SK-N-SH (cell line): ENCODE data around the gene IL27RA. TPM values are rescaled to one million over a fixed set of nuclear protein-coding genes. Genes with fewer than 3 reads are reported as not detected.

Experiments used
- CTCF ChIA-PET: fragments of 300-600, 350-600 bp; formaldehyde crosslinking; extraction: SDS; loops from one replicate; lab custom pipeline; 2021; lab: Yijun Ruan, JAX
- POLR2A ChIA-PET: fragments of 350-600 bp; sonication (Branson Sonifier 250); formaldehyde crosslinking; extraction: SDS; loops from one replicate; lab custom pipeline; 2020; ENCODE audit warnings: antibody characterized with exemption, inconsistent platforms; lab: Yijun Ruan, JAX
- DNase-seq: peaks from one replicate; pipeline ENCODE4 v3.0.0; 2012
- H2AFZ ChIP-seq: fragments of 200-600 bp; sonication (generic); 2 replicates; pipeline ENCODE4 v1.8.1; 2016; ENCODE audit warnings: antibody characterized with exemption, mild to moderate bottlenecking, low read depth
- H3F3A ChIP-seq: fragments of 200-600 bp; sonication (generic); replicated peaks from 2 replicates; pipeline ENCODE3; 2016; ENCODE audit warnings: antibody characterized with exemption, mild to moderate bottlenecking; ENCODE audit not compliant: insufficient read depth
- H3K27ac ChIP-seq, 2 experiments: fragments of 200-500 bp in 1 of 2; fragments of 200-600 bp in 1 of 2; sonication (Bioruptor generic) in 1 of 2; sonication (generic), shearing (Covaris generic) in 1 of 2; 2 replicates each; pipeline versions ENCODE4 v1.5.1 to v1.6.1; 2014 to 2016; ENCODE audit warnings: low read depth in 2 of 2, inconsistent platforms in 1 of 2, low read length in 1 of 2, mild to moderate bottlenecking in 1 of 2, mixed read lengths in 1 of 2
- H3K27me3 ChIP-seq: fragments of 200-600 bp; sonication (generic), shearing (Covaris generic); 2 replicates; pipeline ENCODE4 v1.6.1; 2016; ENCODE audit warnings: mixed run types; ENCODE audit not compliant: insufficient read depth
- H3K36me3 ChIP-seq, 2 experiments: fragments of 200-500 bp in 1 of 2; fragments of 200-600 bp in 1 of 2; sonication (Bioruptor generic) in 1 of 2; sonication (generic) in 1 of 2; replicated peaks in 1 of 2; 2 replicates each; pipeline versions ENCODE3 to v1.5.1; 2014 to 2016; ENCODE audit warnings: low read length in 1 of 2, mild to moderate bottlenecking in 1 of 2; ENCODE audit not compliant: insufficient read depth in 2 of 2, control insufficient read depth in 1 of 2
- H3K4me1 ChIP-seq, 2 experiments: fragments of 200-500 bp in 1 of 2; fragments of 200-600 bp in 1 of 2; sonication (Bioruptor generic) in 1 of 2; sonication (generic), shearing (Covaris generic) in 1 of 2; 2 replicates each; pipeline versions ENCODE4 v1.5.1 to v1.6.1; 2014 to 2016; ENCODE audit warnings: low read depth in 1 of 2, low read length in 1 of 2, mixed run types in 1 of 2; ENCODE audit not compliant: insufficient read depth in 2 of 2, control insufficient read depth in 1 of 2
- H3K4me2 ChIP-seq: fragments of 200-600 bp; sonication (generic), shearing (Covaris generic); 2 replicates; pipeline ENCODE4 v1.6.1; 2017; ENCODE audit warnings: mixed run types
- H3K4me3 ChIP-seq, 2 experiments: fragments of 200-500 bp in 1 of 2; fragments of 200-600 bp in 1 of 2; sonication (Bioruptor generic) in 1 of 2; sonication (generic), shearing (Covaris generic) in 1 of 2; 2 replicates each; pipeline versions ENCODE4 v1.5.1 to v1.8.1; 2014 to 2016; ENCODE audit warnings: low read depth in 2 of 2, inconsistent platforms in 1 of 2, low read length in 1 of 2, mild to moderate bottlenecking in 1 of 2, mixed read lengths in 1 of 2, moderate library complexity in 1 of 2
- H3K79me2 ChIP-seq: fragments of 200-600 bp; sonication (generic); 2 replicates; pipeline ENCODE4 v1.8.1; 2017; ENCODE audit warnings: mild to moderate bottlenecking; ENCODE audit not compliant: insufficient read depth
- H3K9ac ChIP-seq: fragments of 200-600 bp; sonication (generic); 2 replicates; pipeline ENCODE4 v1.6.1; 2017; ENCODE audit warnings: mixed run types
- H3K9me2 ChIP-seq: fragments of 200-600 bp; sonication (generic); 2 replicates; pipeline ENCODE4 v1.6.1; 2017; ENCODE audit warnings: mixed run types
- H3K9me3 ChIP-seq: fragments of 200-600 bp; sonication (generic); 2 replicates; pipeline ENCODE4 v1.6.1; 2017; ENCODE audit warnings: mixed run types, mild to moderate bottlenecking, moderate library complexity
- H4K20me1 ChIP-seq: fragments of 200-600 bp; sonication (generic); 2 replicates; pipeline ENCODE4 v1.6.1; 2017; ENCODE audit warnings: mild to moderate bottlenecking, mixed run types; ENCODE audit not compliant: insufficient read depth
- CTCF ChIP-seq: fragments of 200-600 bp; sonication (generic); IDR thresholded peaks from 2 replicates; pipeline ENCODE4 v1.6.1; 2017; ENCODE audit warnings: antibody characterized with exemption, mild to moderate bottlenecking, moderate library complexity
- FOXM1 ChIP-seq: IDR thresholded peaks from 2 replicates; pipeline ENCODE4 v1.4.0; 2012; ENCODE audit warnings: low read depth, mild to moderate bottlenecking
- MXI1 ChIP-seq: IDR thresholded peaks from 2 replicates; pipeline ENCODE4 v1.6.1; 2012; ENCODE audit warnings: mild to moderate bottlenecking, low read depth, low read length, improper control_type of control experiment
- PBX3 ChIP-seq: IDR thresholded peaks from 2 replicates; pipeline ENCODE4; 2012
- SIN3A ChIP-seq: IDR thresholded peaks from 2 replicates; pipeline ENCODE4 v1.6.1; 2012; ENCODE audit warnings: low read depth, mild to moderate bottlenecking, low read length, moderate library complexity, borderline replicate concordance
- TCF12 ChIP-seq: IDR thresholded peaks from 2 replicates; pipeline ENCODE4 v1.4.0; 2012
- WGBS: methylation state at CpG from one replicate; pipeline ENCODE4 v1.1.6; 2017; ENCODE audit warnings: low lambda C conversion rate; 5-methylcytosine and 5-hydroxymethylcytosine counted together
- polyA plus RNA-seq, 3 experiments: library from polyadenylated mRNA; depleted of rRNA; stranded (reverse); fragments of >200 nt; gene quantifications; 2 replicates each; pipeline ENCODE4 v1.2.3, GENCODE V29; 2012

The IL27RA gene
- polyA plus RNA-seq, 1 of the 3 experiments (the other 2 are of a cell fraction) = 9.3 TPM

GRCh38 chr19:14091081-14091812 lies 59.7 kb downstream of the IL27RA start:
- H3F3A ChIP-seq = peaks cover 18% of the 10 kb centered on the region
- peaks cover 4% of the 10 kb centered on the region; the same call in 1 of the 2 replicates for H4K20me1 ChIP-seq
- no peaks in the 10 kb centered on the region; the same call in 1 of the 2 replicates for H3K79me2 ChIP-seq
- H3K4me2 ChIP-seq = peak overlapping the region; percentile 99
- 3% methylated on average over 12 of the region's 72 CpGs for WGBS
- DNase-seq = peak; percentile 93
- peaks cover 16% of the 10 kb centered on the region in 2 experiments for H3K36me3 ChIP-seq
- peak overlapping the region; percentile 79 to 91 for H3K4me3 ChIP-seq
- ChIA-PET POLR2A (no interaction called here), CTCF (interaction anchor here (0.9 to 5.4 kb wide), 7 partner anchors 9 to 211 kb away, joined by 3 to 19 read pairs (median 4); partner anchors contain the start of genes ASF1B and MISP3)
- no peaks in the 10 kb centered on the region for H3K9me2 ChIP-seq
- H3K9me3 ChIP-seq = peaks cover 8% of the 10 kb centered on the region; the same call in 1 of the 2 replicates
- peak overlapping the region; percentile 76 for H2AFZ ChIP-seq
- H3K9ac ChIP-seq = peak overlapping the region; percentile 79
- H3K27ac ChIP-seq = peak overlapping the region; percentile 67 to 92; a peak in 3 of 4 replicates
- H3K4me1 ChIP-seq = peaks cover 0 to 10% of the 10 kb centered on the region in 2 experiments; a peak in 1 of 4 replicates
- H3K27me3 ChIP-seq = no peaks in the 10 kb centered on the region
- TF ChIP-seq MXI1 = 0 out of 2 replicates have a peak, but pooled peaks have one; percentile 9
- no peak for TF ChIP-seq FOXM1
- TF ChIP-seq SIN3A = peak; percentile 41; the same call in 1 of the 2 replicates
- TF ChIP-seq CTCF = peak; percentile 55

GRCh38 chr19:14091813-14092462 lies 60.4 kb downstream of the IL27RA start:
- peak overlapping the region; percentile 79; the same call in 1 of the 2 replicates for H3K9ac ChIP-seq
- 41% methylated on average over 15 of the region's 15 CpGs for WGBS
- peaks cover 8% of the 10 kb centered on the region; the same call in 1 of the 2 replicates for H3K9me3 ChIP-seq
- H3K9me2 ChIP-seq = no peaks in the 10 kb centered on the region
- no peak for DNase-seq
- H3K4me1 ChIP-seq = peaks cover 0 to 10% of the 10 kb centered on the region in 2 experiments; a peak in 1 of 4 replicates
- peaks cover 12% of the 10 kb centered on the region for H3F3A ChIP-seq
- H3K27me3 ChIP-seq = no peaks in the 10 kb centered on the region
- H2AFZ ChIP-seq = peak overlapping the region; percentile 76
- H3K4me2 ChIP-seq = peak overlapping the region; percentile 99
- no peak for TF ChIP-seq TCF12
- peak; percentile 45 for TF ChIP-seq PBX3
- TF ChIP-seq, all 33 proteins: peak for 1
- CTCF ChIA-PET = interaction anchor here (0.9 to 5.4 kb wide), 7 partner anchors 9 to 211 kb away, joined by 3 to 19 read pairs (median 4); partner anchors contain the start of genes ASF1B and MISP3
- Histone ChIP-seq H3K79me2 (no peaks in the 10 kb centered on the region; the same call in 1 of the 2 replicates), H3K4me3 (peak overlapping the region; percentile 79 to 91), H4K20me1 (peaks cover 4% of the 10 kb centered on the region; the same call in 1 of the 2 replicates), H3K36me3 (peaks cover 12 to 16% of the 10 kb centered on the region in 2 experiments), H3K27ac (peak overlapping the region; percentile 67 to 92; a peak in 3 of 4 replicates)
- POLR2A ChIA-PET = no interaction called here
